Measurements from ENCODE around the gene CNKSR1.
A peak's percentile ranks its signal among the peaks of the same experiment; 100 is the strongest.

Gene CNKSR1

GRCh38 chr1:26177182-26177684, at the start of gene CNKSR1:
Gene CNKSR1, plus strand, starts transcription at chr1:26177491. Its CDS starts 57 bp downstream, at chr1:26177548.
- ATAC-seq, result no peak

GRCh38 chr1:26129778-26130177, 47.5 kb upstream of the CNKSR1 start:
- ATAC-seq, result no peak
- no peak for DNase-seq

More at GRCh38 chr1:26177182-26177684, at the start of gene CNKSR1:
- no peak for DNase-seq

- ATAC-seq (no peak), DNase-seq (no peak)
These were observed 46.6 kb upstream of the CNKSR1 start for GRCh38 chr1:26130695-26131094.

GRCh38 chr1:26132128-26132833, 45.0 kb upstream of the CNKSR1 start:
- ATAC-seq, result no peak
- DNase-seq, result no peak

- ATAC-seq (no peak), DNase-seq (no peak)
These were observed 44.5 kb upstream of the CNKSR1 start for GRCh38 chr1:26132834-26133167.

GRCh38 chr1:26134466-26134865, 42.8 kb upstream of the CNKSR1 start:
- no peak for DNase-seq
- ATAC-seq, result no peak

- DNase-seq (no peak), ATAC-seq (no peak)
These were observed 38.2 kb upstream of the CNKSR1 start for GRCh38 chr1:26138974-26139558.

- no peak for ATAC-seq
- no peak for DNase-seq
These were observed 35.1 kb upstream of the CNKSR1 start for GRCh38 chr1:26142159-26142558.

- ATAC-seq (peak; percentile 84), DNase-seq (peak; percentile 77)
These were observed 32.0 kb upstream of the CNKSR1 start for GRCh38 chr1:26145041-26145959.

- ATAC-seq, result no peak
- DNase-seq, result no peak
These were observed 31.4 kb upstream of the CNKSR1 start for GRCh38 chr1:26145960-26146294.

GRCh38 chr1:26148887-26149286, 28.4 kb upstream of the CNKSR1 start:
- ATAC-seq (no peak), DNase-seq (no peak)

- no peak for DNase-seq
- no peak for ATAC-seq
These were observed 23.2 kb upstream of the CNKSR1 start for GRCh38 chr1:26153966-26154532.

- DNase-seq, result no peak
- no peak for ATAC-seq
These were observed 22.5 kb upstream of the CNKSR1 start for GRCh38 chr1:26154750-26155149.

- ATAC-seq, result no peak
These were observed 21.7 kb upstream of the CNKSR1 start for GRCh38 chr1:26155370-26156284.

GRCh38 chr1:26156285-26157038, 20.8 kb upstream of the CNKSR1 start:
- ATAC-seq, result no peak
- no peak for DNase-seq

More at GRCh38 chr1:26155370-26156284, 21.7 kb upstream of the CNKSR1 start:
- no peak for DNase-seq

GRCh38 chr1:26158271-26158907, 18.9 kb upstream of the CNKSR1 start:
- ATAC-seq, result no peak
- DNase-seq, result no peak

- DNase-seq (no peak), ATAC-seq (no peak)
These were observed 18.2 kb upstream of the CNKSR1 start, which contains the start of gene FAM110D for GRCh38 chr1:26158908-26159742. Gene FAM110D, plus strand, starts transcription at chr1:26159079. Its CDS starts 2,213 bp downstream, at chr1:26161292.

GRCh38 chr1:26159743-26160039, 17.6 kb upstream of the CNKSR1 start:
- no peak for DNase-seq
- ATAC-seq, result no peak
